ENCODE measurements around the gene LUC7L. TPM values are rescaled to one million over a fixed set of nuclear protein-coding genes. Genes with fewer than 3 reads are reported as not detected.

LUC7L gene
- total RNA-seq, 1 donor from 2014 or later: 23.3 TPM

DNA sequence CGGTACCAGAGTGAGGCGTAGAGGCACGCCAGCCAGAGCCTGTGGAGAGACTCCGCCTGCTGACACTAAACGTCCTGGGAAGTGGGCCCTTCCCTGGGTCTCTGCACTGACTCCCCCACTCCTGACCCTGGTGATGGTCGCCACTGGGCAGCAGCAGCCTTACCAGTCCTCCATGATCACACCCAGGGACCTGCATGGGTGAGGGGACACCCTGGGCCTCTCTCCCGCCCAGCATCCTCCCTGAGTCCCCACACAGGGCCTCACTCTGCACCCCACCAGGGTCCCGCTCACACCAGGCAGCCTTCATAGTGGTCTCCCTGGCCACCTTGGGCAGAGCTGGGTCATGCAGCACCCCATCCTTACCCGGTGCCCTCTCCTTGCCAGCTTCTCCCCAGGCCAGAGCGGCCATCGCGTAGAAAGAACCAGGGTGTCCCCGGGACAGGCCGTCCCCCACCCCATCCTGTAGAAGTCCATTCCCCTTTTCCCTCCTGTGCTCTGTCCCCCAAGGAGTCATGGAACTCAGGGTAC lies 35.8 kb upstream of the LUC7L start:
- peaks cover 52% of the 10 kb centered on the region for H3K36me3 ChIP-seq
- DNase-seq: no peak
- no peaks in the 10 kb centered on the region for H3K27me3 ChIP-seq (ENCODE audit: low read depth)
- no peak overlapping the region for H3K4me3 ChIP-seq
- no peaks in the 10 kb centered on the region for H3K4me1 ChIP-seq
- intact Hi-C loops (cut with micrococcal nuclease): no loop called here
- no peaks in the 10 kb centered on the region for H3K9me3 ChIP-seq (replicated peaks)
- no peak overlapping the region for H3K27ac ChIP-seq (replicated peaks)
- TF ChIP-seq, protein P1, sequence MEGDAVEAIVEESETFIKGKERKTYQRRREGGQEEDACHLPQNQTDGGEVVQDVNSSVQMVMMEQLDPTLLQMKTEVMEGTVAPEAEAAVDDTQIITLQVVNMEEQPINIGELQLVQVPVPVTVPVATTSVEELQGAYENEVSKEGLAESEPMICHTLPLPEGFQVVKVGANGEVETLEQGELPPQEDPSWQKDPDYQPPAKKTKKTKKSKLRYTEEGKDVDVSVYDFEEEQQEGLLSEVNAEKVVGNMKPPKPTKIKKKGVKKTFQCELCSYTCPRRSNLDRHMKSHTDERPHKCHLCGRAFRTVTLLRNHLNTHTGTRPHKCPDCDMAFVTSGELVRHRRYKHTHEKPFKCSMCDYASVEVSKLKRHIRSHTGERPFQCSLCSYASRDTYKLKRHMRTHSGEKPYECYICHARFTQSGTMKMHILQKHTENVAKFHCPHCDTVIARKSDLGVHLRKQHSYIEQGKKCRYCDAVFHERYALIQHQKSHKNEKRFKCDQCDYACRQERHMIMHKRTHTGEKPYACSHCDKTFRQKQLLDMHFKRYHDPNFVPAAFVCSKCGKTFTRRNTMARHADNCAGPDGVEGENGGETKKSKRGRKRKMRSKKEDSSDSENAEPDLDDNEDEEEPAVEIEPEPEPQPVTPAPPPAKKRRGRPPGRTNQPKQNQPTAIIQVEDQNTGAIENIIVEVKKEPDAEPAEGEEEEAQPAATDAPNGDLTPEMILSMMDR (IDR thresholded peaks at IDR 0.05; ENCODE audit: borderline replicate concordance): no peak

DNA sequence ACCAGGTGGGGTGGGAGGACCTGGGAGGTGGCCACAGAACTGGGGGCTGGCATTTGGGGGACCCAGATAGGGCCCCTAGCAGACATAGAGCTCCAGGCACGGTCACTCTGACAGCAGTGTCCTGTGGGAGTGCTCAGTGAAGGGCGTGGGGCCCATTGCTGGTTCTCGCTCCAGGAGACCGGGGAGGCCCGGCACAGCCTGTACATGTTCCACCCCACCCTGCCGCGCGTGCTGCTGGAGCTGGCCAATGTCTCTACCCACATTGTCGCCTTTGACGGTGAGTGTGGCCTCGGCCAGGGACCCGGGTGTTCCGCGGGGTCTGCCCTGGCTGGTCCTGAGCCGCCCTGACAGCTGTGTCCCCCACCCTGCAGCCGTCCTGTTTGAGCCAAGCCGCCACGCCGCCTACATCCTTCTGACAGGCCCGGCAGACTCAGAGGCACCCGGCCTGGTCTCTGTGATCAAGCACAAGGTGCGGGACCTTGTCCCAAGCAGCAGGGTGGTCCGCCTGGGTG lies 35.2 kb upstream of the LUC7L start:
- Histone ChIP-seq H3K27ac (replicated peaks) (no peak overlapping the region), H3K36me3 (peaks cover 57% of the 10 kb centered on the region), H3K9me3 (replicated peaks) (no peaks in the 10 kb centered on the region), H3K4me3 (no peak overlapping the region), H3K4me1 (no peaks in the 10 kb centered on the region), H3K27me3 (ENCODE audit: low read depth) (no peaks in the 10 kb centered on the region)
- TF ChIP-seq, protein P1 (IDR thresholded peaks at IDR 0.05; ENCODE audit: borderline replicate concordance): no peak
- no peak for DNase-seq
- intact Hi-C loops (cut with micrococcal nuclease): no loop called here

DNA sequence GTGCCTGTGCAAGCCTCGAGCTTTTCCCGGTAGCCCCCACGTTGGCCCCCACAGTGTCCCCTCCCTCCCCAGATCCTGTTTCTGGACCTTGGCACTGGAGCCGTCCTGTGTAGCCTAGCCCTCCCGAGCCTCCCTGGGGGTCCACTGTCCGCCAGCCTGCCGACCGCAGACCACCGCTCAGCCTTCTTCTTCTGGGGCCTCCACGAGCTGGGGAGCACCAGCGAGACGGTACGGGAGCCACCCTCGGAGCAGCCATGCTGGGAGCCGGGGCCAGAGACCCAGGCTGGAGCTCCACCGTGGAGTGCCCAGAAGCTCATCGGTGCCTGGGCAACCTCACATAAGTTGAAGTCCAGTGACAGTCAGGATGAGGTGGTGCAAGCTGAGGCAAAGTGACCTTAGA lies 34.7 kb upstream of the LUC7L start:
- Histone ChIP-seq H3K36me3 (peaks cover 63% of the 10 kb centered on the region), H3K27ac (replicated peaks) (no peak overlapping the region), H3K4me1 (no peaks in the 10 kb centered on the region), H3K9me3 (replicated peaks) (no peaks in the 10 kb centered on the region), H3K4me3 (no peak overlapping the region), H3K27me3 (ENCODE audit: low read depth) (no peaks in the 10 kb centered on the region)
- TF ChIP-seq, protein P1 (IDR thresholded peaks at IDR 0.05; ENCODE audit: borderline replicate concordance): no peak
- intact Hi-C loops (cut with micrococcal nuclease): no loop called here
- DNase-seq: no peak

DNA sequence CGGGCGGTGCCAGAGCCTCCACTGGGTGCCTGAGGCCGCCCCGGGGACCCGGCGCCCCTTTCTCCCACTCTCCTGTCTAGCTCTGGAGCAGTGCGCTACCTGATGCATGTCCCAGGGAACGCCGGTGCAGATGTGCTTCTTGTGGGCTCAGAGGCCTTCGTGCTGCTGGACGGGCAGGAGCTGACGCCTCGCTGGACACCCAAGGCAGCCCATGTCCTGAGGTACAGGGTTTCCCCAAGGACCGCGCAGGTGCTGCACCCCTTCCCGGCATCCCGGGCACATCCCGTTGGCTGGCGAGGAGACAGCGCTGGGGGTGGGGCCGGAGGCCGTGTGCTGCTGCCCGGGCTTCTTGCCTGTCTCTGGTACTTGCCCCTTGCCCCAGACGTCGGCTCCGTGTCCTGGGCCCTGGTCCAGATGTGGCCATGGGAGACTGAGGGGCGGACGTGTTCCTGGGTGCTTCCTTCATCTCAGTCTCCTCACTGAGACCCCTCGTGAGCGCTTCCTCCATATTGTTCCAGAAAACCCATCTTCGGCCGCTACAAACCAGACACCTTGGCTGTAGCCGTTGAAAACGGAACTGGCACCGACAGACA lies 34.0 kb upstream of the LUC7L start:
- no peaks in the 10 kb centered on the region for H3K9me3 ChIP-seq (replicated peaks)
- no peaks in the 10 kb centered on the region for H3K27me3 ChIP-seq (ENCODE audit: low read depth)
- H3K4me1 ChIP-seq: no peaks in the 10 kb centered on the region
- no peak for DNase-seq
- intact Hi-C loops (cut with micrococcal nuclease): no loop called here
- peaks cover 67% of the 10 kb centered on the region for H3K36me3 ChIP-seq
- no peak overlapping the region for H3K27ac ChIP-seq (replicated peaks)
- TF ChIP-seq, protein P1 (IDR thresholded peaks at IDR 0.05; ENCODE audit: borderline replicate concordance): no peak
- H3K4me3 ChIP-seq: no peak overlapping the region

DNA sequence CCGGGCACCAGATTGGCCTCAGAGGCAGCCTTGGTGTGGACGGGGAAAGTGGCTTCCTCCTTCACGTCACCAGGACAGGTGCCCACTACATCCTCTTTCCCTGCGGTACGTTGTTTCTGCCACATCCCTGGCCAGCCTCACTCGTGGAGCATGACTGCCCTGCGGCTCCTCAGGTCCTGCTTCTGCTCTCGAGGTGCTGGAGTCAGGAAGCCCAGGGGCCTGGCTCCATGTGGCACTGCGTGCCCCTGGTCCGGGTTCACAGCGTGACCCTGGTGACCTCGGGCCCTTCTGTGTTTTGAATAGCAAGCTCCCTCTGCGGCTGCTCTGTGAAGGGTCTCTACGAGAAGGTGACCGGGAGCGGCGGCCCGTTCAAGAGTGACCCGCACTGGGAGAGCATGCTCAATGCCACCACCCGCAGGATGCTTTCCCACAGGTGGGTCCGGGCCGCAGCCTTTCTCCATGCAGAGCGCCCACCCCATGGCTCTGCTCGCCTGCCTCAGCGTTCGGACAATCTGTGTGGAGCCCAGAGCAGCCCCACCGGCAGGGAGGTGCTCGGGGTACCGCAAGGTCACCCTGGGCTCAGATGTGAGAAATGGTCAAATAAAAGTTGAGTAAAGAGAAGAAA lies 33.0 kb upstream of the LUC7L start:
- Histone ChIP-seq H3K27ac (replicated peaks) (no peak overlapping the region), H3K4me1 (no peaks in the 10 kb centered on the region), H3K36me3 (peaks cover 71% of the 10 kb centered on the region), H3K9me3 (replicated peaks) (no peaks in the 10 kb centered on the region), H3K27me3 (ENCODE audit: low read depth) (no peaks in the 10 kb centered on the region), H3K4me3 (no peak overlapping the region)
- intact Hi-C loops (cut with micrococcal nuclease): no loop called here
- TF ChIP-seq, protein P1 (IDR thresholded peaks at IDR 0.05; ENCODE audit: borderline replicate concordance): no peak
- DNase-seq: no peak
